Hypothalamus (tissue), 51 donors: ENCODE results near the gene YIPF3.
"Not testable (repeated sequence)": the region's sequence is repeated elsewhere in the genome, so short reads cannot be mapped to it uniquely, and the experiment has no call there.

ENCODE experiments used
- DNase-seq, 51 donors: peaks; one replicate each; lab custom pipeline; 2025; lab: John Stamatoyannopoulos, UW

The YIPF3 gene

GRCh38 chr6:43467265-43467664, 49.5 kb downstream of the YIPF3 start:
- not testable (repeated sequence) for DNase-seq

GRCh38 chr6:43465948-43466347, 50.8 kb downstream of the YIPF3 start:
- no peak for DNase-seq

- no peak for DNase-seq
Observed at GRCh38 chr6:43464337-43464736, 52.4 kb downstream of the YIPF3 start.

DNA sequence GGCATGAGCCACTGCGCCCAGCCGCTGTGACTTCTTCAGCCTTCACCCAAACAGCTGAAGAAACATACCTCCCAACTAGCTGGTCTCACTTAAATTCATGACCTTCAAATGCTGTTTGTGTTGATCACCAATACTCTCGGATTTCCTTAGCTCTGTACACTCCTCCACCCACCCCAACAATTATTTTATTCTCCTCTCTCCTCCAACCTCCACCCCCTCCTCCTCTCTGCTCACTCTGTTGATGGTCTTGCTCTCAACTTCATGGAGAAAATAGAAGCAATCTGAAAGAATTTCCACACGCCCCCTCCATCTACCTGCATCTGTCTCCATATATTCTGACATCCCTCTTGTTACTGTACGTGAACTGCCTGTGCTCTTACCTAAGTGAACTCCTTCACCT, 54.8 kb downstream of the YIPF3 start:
- no peak for DNase-seq
